Germinal center (tissue), 1 donor: ENCODE measurements around the gene ATM.
"Not testable (repeated sequence)": the region's sequence is repeated elsewhere in the genome, so short reads cannot be mapped to it uniquely, and the experiment has no call there.

ENCODE experiments used
- DNase-seq: peaks from one replicate; pipeline ENCODE4 v3.0.0; 2012; ENCODE audit warnings: mixed read lengths, low spot score

The ATM gene

GRCh38 chr11:108221911-108222573 lies 825 bp upstream of the ATM start:
- DNase-seq: peak; percentile 36

GRCh38 chr11:108223348-108224149 lies 682 bp downstream of the ATM start:
- DNase-seq: no peak

DNA sequence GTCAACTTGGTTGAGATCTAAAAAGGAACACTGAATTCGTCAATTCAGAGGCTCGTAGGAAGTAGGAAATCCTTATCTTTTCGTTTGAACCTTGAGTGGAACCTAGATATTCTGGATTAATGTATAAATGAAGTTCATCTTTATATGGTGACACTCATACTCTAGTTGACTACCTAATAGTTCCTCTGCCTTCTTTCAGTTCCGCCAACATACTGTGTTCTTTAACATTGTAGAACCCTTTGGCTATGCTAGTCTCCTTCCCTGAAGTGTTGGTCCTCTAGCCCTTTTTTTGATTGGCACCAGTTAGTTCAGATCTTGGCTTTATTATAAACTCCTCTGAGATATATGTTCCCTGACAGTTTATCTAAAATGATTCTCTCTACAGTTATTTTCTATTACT lies 1.5 kb downstream of the ATM start:
- no peak for DNase-seq

- peak; percentile 58 for DNase-seq
These were observed 2.3 kb downstream of the ATM start for GRCh38 chr11:108224911-108225786.

GRCh38 chr11:108226036-108226435 lies 3.2 kb downstream of the ATM start:
- DNase-seq: no peak

GRCh38 chr11:108228251-108228650 lies 5.4 kb downstream of the ATM start:
- DNase-seq: no peak

DNA sequence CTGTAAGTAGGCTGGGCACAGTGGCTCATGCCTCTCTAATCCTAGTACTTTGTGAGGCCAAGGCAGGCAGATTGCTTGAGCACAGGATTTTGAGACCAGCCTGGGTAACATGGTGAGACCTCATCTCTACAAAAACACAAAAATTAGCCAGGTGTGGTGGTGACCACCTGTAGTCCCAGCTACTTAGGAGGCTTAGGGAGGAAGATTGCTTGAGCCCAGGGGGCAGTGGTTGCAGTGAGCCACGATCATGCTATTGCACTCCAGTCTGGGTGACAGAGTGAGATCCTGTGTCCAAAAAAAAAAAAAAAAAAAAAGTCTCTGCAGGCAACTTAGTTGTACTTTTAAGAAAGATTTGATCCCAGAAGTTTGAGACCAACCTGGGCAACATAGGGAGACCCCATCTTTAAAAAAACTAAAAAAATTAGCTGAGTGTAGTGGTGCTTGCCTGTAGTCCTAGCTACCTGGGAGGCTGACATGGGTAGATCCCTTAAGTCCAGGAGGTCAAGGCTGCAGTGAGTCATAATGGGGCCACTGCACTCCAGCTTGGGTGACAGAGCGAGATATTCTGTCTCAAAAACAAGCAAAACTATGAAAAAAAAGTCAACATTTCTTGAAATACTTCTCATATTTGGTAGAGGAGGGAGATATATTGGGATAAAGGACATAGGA lies 10.5 kb downstream of the ATM start:
- DNase-seq: no peak

- no peak for DNase-seq
These were observed 12.3 kb downstream of the ATM start for GRCh38 chr11:108235192-108235591.

DNA sequence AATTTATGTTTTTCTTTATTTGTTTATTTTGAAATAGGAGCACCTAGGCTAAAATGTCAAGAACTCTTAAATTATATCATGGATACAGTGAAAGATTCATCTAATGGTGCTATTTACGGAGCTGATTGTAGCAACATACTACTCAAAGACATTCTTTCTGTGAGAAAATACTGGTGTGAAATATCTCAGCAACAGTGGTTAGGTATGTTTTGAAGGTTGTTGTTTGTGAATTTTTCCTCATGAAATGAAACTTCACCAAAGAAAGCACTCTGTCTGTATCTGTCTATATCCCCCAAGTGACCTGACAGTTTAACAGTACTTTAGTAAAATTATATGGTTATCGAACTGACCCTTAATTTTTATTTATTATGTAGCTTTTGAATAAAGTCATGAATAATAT lies 12.8 kb downstream of the ATM start:
- DNase-seq: no peak

GRCh38 chr11:108237058-108237481 lies 14.2 kb downstream of the ATM start:
- DNase-seq: no peak

DNA sequence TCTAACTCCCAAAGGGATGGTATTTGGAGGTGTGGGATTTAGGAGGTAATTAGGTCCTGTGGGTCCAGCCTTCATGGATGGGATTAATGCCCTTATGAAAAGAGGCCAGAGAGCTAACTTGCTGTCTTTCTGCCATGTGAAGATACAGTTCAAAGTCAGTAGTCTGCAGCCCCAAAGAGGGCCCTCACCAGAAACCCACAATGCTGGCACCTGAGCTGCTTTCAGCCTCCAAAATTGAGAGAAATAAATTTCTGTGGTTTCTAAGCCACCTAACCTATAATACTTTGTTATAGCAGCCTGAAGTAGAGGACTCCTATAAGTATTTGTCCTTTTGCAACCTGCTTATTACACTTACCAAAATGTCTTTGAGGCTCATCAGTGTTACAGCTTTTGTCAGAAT lies 16.2 kb downstream of the ATM start:
- DNase-seq: no peak

DNA sequence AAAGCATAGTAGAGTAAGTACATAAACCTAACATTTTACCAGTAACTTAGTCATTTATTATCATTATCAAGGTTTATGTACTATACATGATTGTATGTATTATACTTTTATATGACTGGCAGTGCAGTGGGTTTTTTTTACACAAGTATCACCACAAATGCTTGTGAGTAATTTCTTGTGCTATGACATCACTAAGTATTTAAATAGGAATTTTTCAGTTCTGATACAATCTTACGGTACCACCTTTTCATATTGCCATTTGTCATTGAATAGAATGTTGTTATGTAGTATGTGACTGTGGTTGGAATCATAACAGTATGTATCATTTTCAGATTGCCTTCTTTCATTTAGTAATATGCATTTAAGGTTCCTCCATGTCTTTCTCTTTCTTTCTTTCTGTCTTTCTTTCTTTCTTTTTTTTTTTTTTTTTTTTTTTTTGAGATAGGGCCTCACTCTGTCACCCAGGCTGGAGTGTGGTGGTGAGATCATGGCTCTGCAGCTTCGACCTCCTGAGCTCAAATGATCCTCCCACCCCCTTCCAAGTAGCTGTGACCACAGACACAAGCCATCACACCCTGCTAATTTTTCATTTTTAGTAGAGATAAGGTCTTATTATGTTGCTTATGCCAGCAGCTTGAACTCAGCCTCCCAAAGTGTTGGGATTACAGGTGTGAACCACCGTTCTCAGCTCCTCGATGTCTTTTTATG lies 18.6 kb downstream of the ATM start:
- DNase-seq: no peak

GRCh38 chr11:108242422-108242821 lies 19.6 kb downstream of the ATM start:
- DNase-seq: no peak

- DNase-seq: no peak
These were observed 23.4 kb downstream of the ATM start for GRCh38 chr11:108246308-108246707.

DNA sequence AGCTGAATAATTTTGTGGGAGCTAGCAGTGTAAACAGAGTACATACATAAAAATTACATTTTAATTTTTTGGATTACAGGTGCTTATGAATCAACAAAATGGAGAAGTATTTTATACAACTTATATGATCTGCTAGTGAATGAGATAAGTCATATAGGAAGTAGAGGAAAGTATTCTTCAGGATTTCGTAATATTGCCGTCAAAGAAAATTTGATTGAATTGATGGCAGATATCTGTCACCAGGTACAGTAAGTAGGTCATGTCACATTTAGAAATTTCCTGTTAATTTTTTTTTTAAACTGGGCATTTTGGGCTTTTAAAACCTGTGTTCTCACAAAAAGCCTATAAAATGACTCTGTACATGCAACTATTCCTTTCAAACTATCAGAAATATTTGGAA lies 24.0 kb downstream of the ATM start:
- DNase-seq: no peak

- no peak for DNase-seq
These were observed 30.3 kb downstream of the ATM start for GRCh38 chr11:108253176-108253575.

DNA sequence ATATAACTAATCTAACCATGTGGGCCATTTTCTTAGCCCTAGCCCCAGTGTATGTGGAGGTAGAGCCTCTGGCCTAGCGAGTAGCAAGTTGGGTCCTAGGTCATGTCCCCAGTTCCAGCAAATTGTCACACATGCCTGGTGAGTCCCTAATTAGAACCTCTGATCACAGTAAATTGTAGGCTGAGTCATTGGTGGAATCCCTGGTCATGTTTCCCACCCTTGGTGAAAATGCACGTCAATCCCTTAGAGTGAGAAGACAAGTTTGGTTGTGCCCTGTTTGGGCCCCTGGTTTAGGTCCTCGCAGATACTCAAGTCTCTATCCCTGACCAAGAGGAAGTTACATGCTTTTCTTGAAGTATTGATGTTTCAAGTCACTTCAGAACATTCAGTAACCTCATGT lies 46.7 kb downstream of the ATM start:
- DNase-seq: no peak

DNA sequence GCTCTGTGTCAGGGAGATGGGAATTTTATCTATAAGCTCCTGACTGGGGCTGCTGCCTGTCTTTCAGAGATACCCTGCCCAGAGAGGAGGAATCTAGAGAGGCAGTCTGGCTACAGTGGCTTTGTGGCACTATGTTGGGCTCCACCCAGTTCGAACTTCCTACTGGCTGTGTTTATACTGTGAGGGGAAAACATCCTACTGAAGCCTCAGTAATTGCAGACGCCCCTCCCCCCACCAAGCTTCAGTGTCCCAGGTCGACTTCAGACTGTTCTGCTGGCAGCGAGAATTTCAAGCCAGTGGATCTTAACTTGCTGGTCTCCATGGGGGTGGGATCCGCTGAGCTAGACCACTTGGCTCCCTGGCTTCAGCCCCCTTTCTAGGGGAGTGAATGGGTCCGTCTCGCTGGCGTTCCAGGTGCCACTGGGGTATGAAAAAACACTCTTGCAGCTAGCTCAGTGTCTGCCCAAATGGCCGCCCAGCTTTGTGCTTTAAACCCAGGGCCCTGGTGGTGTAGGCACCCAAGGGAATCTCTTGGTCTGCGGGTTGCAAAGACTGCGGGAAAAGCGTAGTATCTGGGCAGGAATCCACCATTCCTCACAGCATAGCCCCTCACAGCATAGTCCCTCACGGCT lies 54.2 kb downstream of the ATM start:
- not testable (repeated sequence) for DNase-seq

DNA sequence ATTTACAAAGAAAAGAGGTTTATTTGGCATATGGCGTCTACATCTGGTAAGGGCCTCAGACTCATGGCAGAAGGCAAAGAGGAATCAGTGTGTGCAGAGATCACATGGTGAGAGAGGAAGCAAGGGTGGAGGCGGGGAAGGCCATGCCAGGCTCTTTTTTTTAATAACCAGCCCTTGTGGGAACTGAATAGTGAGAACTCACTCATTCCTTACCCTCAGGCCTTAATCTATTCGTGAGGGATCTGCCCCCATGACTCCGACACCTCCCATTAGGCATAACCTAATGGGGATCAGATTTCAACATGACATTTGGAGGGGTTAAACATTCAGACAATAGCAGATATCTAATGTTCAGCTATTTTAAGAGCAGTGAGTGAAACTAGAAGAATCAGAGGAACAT lies 55.7 kb downstream of the ATM start:
- DNase-seq: no peak

- DNase-seq: no peak
These were observed 56.1 kb downstream of the ATM start for GRCh38 chr11:108278954-108279353.

DNA sequence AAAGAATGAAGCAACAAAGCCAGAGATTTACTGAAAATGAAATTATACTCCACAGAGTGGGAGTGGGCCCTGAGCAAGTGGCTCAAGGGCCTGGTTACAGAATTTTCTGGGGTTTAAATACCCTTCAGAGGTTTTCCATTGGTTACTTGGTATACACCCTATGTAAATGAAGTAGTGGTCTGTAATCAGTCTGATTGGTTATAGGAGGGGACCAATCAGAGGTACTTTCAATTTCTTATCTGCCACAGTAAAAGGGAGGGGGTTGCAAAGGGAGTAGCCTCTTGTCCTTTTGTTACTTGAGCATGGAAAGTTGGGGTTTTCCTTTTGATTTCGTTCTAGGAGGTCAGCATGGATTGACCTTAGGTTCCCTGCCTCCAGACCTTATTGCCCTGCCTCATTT lies 63.5 kb downstream of the ATM start:
- DNase-seq: no peak
